ENCODE measurements around the gene ZFP64.
"Not testable (repeated sequence)": the region's sequence is repeated elsewhere in the genome, so short reads cannot be mapped to it uniquely, and the experiment has no call there.

Gene ZFP64

GRCh38 chr20:52191132-52191915, at the start of gene ZFP64:
Gene ZFP64 (minus strand): TSS chr20:52191779. CDS start chr20:52191636, 143 bp downstream.
- DNase-seq (ENCODE audit: low read depth in 2 of 2), result peak; percentile 32 to 54

GRCh38 chr20:52240802-52241201, 49.2 kb upstream of the ZFP64 start:
- DNase-seq (ENCODE audit: low read depth in 2 of 2), result no peak

GRCh38 chr20:52239102-52239501, 47.5 kb upstream of the ZFP64 start:
- DNase-seq (ENCODE audit: low read depth in 2 of 2), result no peak

GRCh38 chr20:52236292-52236691, 44.7 kb upstream of the ZFP64 start:
- no peak for DNase-seq (ENCODE audit: low read depth in 2 of 2)

- DNase-seq (ENCODE audit: low read depth in 2 of 2), result no peak
These were observed 43.5 kb upstream of the ZFP64 start for GRCh38 chr20:52235129-52235528.

- no peak for DNase-seq (ENCODE audit: low read depth in 2 of 2)
These were observed 42.9 kb upstream of the ZFP64 start for GRCh38 chr20:52234302-52235045.

- DNase-seq (ENCODE audit: low read depth in 2 of 2), result no peak
These were observed 39.7 kb upstream of the ZFP64 start for GRCh38 chr20:52231230-52231746.

- no peak for DNase-seq (ENCODE audit: low read depth in 2 of 2)
These were observed 38.8 kb upstream of the ZFP64 start for GRCh38 chr20:52230409-52230808.

- DNase-seq (ENCODE audit: low read depth in 2 of 2), result not testable (repeated sequence)
These were observed 37.8 kb upstream of the ZFP64 start for GRCh38 chr20:52229346-52229745.

GRCh38 chr20:52226370-52226769, 34.8 kb upstream of the ZFP64 start:
- DNase-seq (ENCODE audit: low read depth in 2 of 2), result no peak

- DNase-seq (ENCODE audit: low read depth in 2 of 2), result no peak
These were observed 33.3 kb upstream of the ZFP64 start for GRCh38 chr20:52224920-52225319.

GRCh38 chr20:52221362-52221761, 29.8 kb upstream of the ZFP64 start:
- not testable (repeated sequence) for DNase-seq (ENCODE audit: low read depth in 2 of 2)

GRCh38 chr20:52220891-52221290, 29.3 kb upstream of the ZFP64 start:
- not testable (repeated sequence) for DNase-seq (ENCODE audit: low read depth in 2 of 2)

- DNase-seq (ENCODE audit: low read depth in 2 of 2), result no peak
These were observed 27.9 kb upstream of the ZFP64 start for GRCh38 chr20:52219441-52219840.

- DNase-seq (ENCODE audit: low read depth in 2 of 2), result no peak
These were observed 26.3 kb upstream of the ZFP64 start for GRCh38 chr20:52217689-52218395.

GRCh38 chr20:52213995-52214394, 22.4 kb upstream of the ZFP64 start:
- DNase-seq (ENCODE audit: low read depth in 2 of 2), result no peak

- no peak for DNase-seq (ENCODE audit: low read depth in 2 of 2)
These were observed 21.4 kb upstream of the ZFP64 start for GRCh38 chr20:52212943-52213342.

GRCh38 chr20:52210037-52210990, 18.7 kb upstream of the ZFP64 start:
- DNase-seq (ENCODE audit: low read depth in 2 of 2), result no peak

GRCh38 chr20:52209154-52209571, 17.6 kb upstream of the ZFP64 start:
- no peak for DNase-seq (ENCODE audit: low read depth in 2 of 2)

- DNase-seq (ENCODE audit: low read depth in 2 of 2), result no peak
These were observed 15.6 kb upstream of the ZFP64 start for GRCh38 chr20:52207020-52207810.
